SK-N-SH treated with all-trans-retinoic acid at 6 μM for 48 hours (cell line): ENCODE measurements around the gene ZNF304.

Experiments used
- ATAC-seq: fragments of 200-7000 bp; cut with Tn5 transposase; 3 replicates; pipeline ENCODE4 v1.9.1; 2020; ENCODE audit warnings: mild to moderate bottlenecking, moderate library complexity
- ARNTL ChIP-seq: fragments of 450-650 bp; formaldehyde crosslinking; IDR thresholded peaks from 2 replicates; pipeline ENCODE4 v1.5.0; 2020; ENCODE audit warnings: low read depth, mild to moderate bottlenecking, moderate library complexity, borderline replicate concordance
- BACH2 ChIP-seq: fragments of 250-450 bp; sonication (Bioruptor Pico); IDR thresholded peaks from 2 replicates; pipeline ENCODE4 v1.9.0; 2021; ENCODE audit warnings: mild to moderate bottlenecking, borderline replicate concordance
- CREB5 ChIP-seq: fragments of 250-450 bp; sonication (Bioruptor Pico); IDR thresholded peaks from 2 replicates; pipeline ENCODE4 v1.5.1; 2020; ENCODE audit warnings: low read depth, mild to moderate bottlenecking, moderate library complexity
- CSDC2 ChIP-seq: fragments of 250-450 bp; sonication (Bioruptor Pico); IDR thresholded peaks from 2 replicates; pipeline ENCODE4 v1.5.0; 2020; ENCODE audit warnings: mild to moderate bottlenecking, moderate library complexity
- CSRNP3 ChIP-seq: fragments of 250-450 bp; sonication (Bioruptor Pico); IDR thresholded peaks from 2 replicates; pipeline ENCODE4 v1.5.1; 2021; ENCODE audit warnings: mild to moderate bottlenecking, moderate library complexity
- ESRRG ChIP-seq: fragments of 250-450 bp; sonication (Bioruptor Pico); IDR thresholded peaks from 2 replicates; pipeline ENCODE4 v1.6.1; 2021; ENCODE audit warnings: mild to moderate bottlenecking
- GLIS3 ChIP-seq: fragments of 250-450 bp; sonication (Bioruptor Pico); IDR thresholded peaks from 2 replicates; pipeline ENCODE4 v1.5.0; 2020; ENCODE audit warnings: mild to moderate bottlenecking, moderate library complexity
- ISL1 ChIP-seq: fragments of 250-450 bp; sonication (Bioruptor Pico); IDR thresholded peaks from 2 replicates; pipeline ENCODE4 v2.1.2; 2022; ENCODE audit warnings: mild to moderate bottlenecking, moderate library complexity
- OSR1 ChIP-seq: fragments of 250-450 bp; sonication (Bioruptor Pico); IDR thresholded peaks from 2 replicates; pipeline ENCODE4 v1.8.0; 2022; ENCODE audit warnings: moderate library complexity, mild to moderate bottlenecking, inconsistent platforms
- POU6F1 ChIP-seq: fragments of 250-450 bp; sonication (Bioruptor Pico); IDR thresholded peaks from 2 replicates; pipeline ENCODE4 v1.8.0; 2021; ENCODE audit warnings: low read depth, mild to moderate bottlenecking, moderate library complexity, borderline replicate concordance
- SNAI2 ChIP-seq: fragments of 250-450 bp; sonication (Bioruptor Pico); IDR thresholded peaks from 2 replicates; pipeline ENCODE4 v1.5.0; 2020; ENCODE audit warnings: mild to moderate bottlenecking, moderate library complexity
- TCF4 ChIP-seq: fragments of 250-450 bp; sonication (Bioruptor Pico); IDR thresholded peaks from 2 replicates; pipeline ENCODE4 v1.8.0; 2021; ENCODE audit warnings: mild to moderate bottlenecking, moderate library complexity, borderline replicate concordance
- TOX ChIP-seq: fragments of 250-450 bp; sonication (Bioruptor Pico); IDR thresholded peaks from 2 replicates; pipeline ENCODE4 v1.8.0; 2021; ENCODE audit warnings: mild to moderate bottlenecking, moderate library complexity, borderline replicate concordance
- TSHZ2 ChIP-seq: fragments of 250-450 bp; sonication (Bioruptor Pico); IDR thresholded peaks from 2 replicates; pipeline ENCODE4 v1.5.0; 2020; ENCODE audit warnings: mild to moderate bottlenecking, moderate library complexity
- ZC3H10 ChIP-seq: fragments of 250-450 bp; sonication (Bioruptor Pico); IDR thresholded peaks from 2 replicates; pipeline ENCODE4 v1.5.1; 2021; ENCODE audit warnings: mild to moderate bottlenecking, moderate library complexity
- ZFP30 ChIP-seq: fragments of 450-650 bp; formaldehyde crosslinking; IDR thresholded peaks from 2 replicates; pipeline ENCODE4 v1.5.0; 2022; ENCODE audit warnings: mild to moderate bottlenecking, moderate library complexity
- ZNF565 ChIP-seq: fragments of 450-650 bp; formaldehyde crosslinking; conservative IDR thresholded peaks from 2 replicates; pipeline ENCODE4 v1.5.0; 2020; ENCODE audit warnings: low read depth, mild to moderate bottlenecking, moderate library complexity
- ZNF70 ChIP-seq: fragments of 450-650 bp; formaldehyde crosslinking; IDR thresholded peaks from 2 replicates; pipeline ENCODE4 v1.5.0; 2020; ENCODE audit warnings: mild to moderate bottlenecking, moderate library complexity
- ZNF8 ChIP-seq: fragments of 450-650 bp; formaldehyde crosslinking; IDR thresholded peaks from 2 replicates; pipeline ENCODE4 v1.5.0; 2020; ENCODE audit warnings: mild to moderate bottlenecking, moderate library complexity

Gene ZNF304

GRCh38 chr19:57308514-57308913 is 42.6 kb upstream of the ZNF304 start:
- no peak for ATAC-seq
- no peak for TF ChIP-seq CSDC2 (CRISPR knock-in tag)
- TF ChIP-seq CSRNP3 = no peak
- no peak for TF ChIP-seq TOX (CRISPR knock-in tag)

GRCh38 chr19:57310792-57311191 is 40.3 kb upstream of the ZNF304 start:
- no peak; the same call in 2 of the 3 replicates for ATAC-seq

GRCh38 chr19:57314146-57314545 is 36.9 kb upstream of the ZNF304 start:
- no peak for ATAC-seq
- TF ChIP-seq ZNF8 = no peak
- TF ChIP-seq CSDC2 (CRISPR knock-in tag) = no peak
- TF ChIP-seq SNAI2 (CRISPR knock-in tag) = no peak
- no peak for TF ChIP-seq ARNTL
- no peak for TF ChIP-seq CSRNP3

More at GRCh38 chr19:57310792-57311191, 40.3 kb upstream of the ZNF304 start:
- TF ChIP-seq ARNTL (no peak), ESRRG (CRISPR knock-in tag) (no peak), CSDC2 (CRISPR knock-in tag) (no peak), ZFP30 (no peak), ZC3H10 (CRISPR knock-in tag) (no peak), POU6F1 (CRISPR knock-in tag) (no peak), CREB5 (CRISPR knock-in tag) (no peak), GLIS3 (CRISPR knock-in tag) (no peak), TSHZ2 (CRISPR knock-in tag) (no peak), OSR1 (CRISPR knock-in tag) (no peak), BACH2 (CRISPR knock-in tag) (no peak), ZNF70 (CRISPR knock-in tag) (no peak), ISL1 (no peak), ZNF565 (CRISPR knock-in tag) (no peak)

- ATAC-seq = no peak
- TF ChIP-seq ZNF70 (CRISPR knock-in tag) (no peak), ESRRG (CRISPR knock-in tag) (no peak), CREB5 (CRISPR knock-in tag) (no peak), CSDC2 (CRISPR knock-in tag) (no peak), ZC3H10 (CRISPR knock-in tag) (no peak), CSRNP3 (no peak), ZFP30 (no peak), TCF4 (no peak), SNAI2 (CRISPR knock-in tag) (no peak), TOX (CRISPR knock-in tag) (no peak), ARNTL (no peak), ZNF8 (no peak), GLIS3 (CRISPR knock-in tag) (no peak)
Observed at GRCh38 chr19:57317503-57317902, 33.6 kb upstream of the ZNF304 start.
